ENCODE data around the gene TULP1.

TULP1 gene

DNA sequence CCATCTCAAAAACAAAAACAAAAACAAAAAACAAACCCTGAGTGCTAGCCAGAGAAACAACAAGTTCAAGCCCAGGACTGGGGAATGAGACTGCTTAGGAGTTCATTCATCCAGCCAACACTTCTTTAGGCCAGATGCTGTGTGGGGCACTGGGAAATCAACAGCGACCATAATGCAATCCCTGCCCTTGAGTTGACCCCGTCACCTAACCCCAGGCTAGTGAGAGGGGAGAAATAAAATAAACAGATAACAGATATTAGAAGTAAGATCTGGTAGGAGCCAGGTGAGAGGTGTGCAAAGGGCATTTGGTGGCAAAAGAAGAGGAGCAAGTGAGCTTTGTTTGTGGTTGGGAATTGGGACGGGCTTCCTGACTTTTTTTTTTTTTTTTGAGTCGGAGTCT lies 49.4 kb downstream of the TULP1 start:
- DNase-seq (ENCODE audit: low read depth, low spot score): no peak
- H3K4me3 ChIP-seq: no peak overlapping the region
- peaks cover 60% of the 10 kb centered on the region for H3K36me3 ChIP-seq (ENCODE audit: insufficient read depth, low read length)
- H3K9ac ChIP-seq (ENCODE audit: insufficient read length): no peak overlapping the region
- no peak overlapping the region for H3K27ac ChIP-seq
- TF ChIP-seq FOXP2 (optimal IDR thresholded peaks at IDR 0.05; ENCODE audit: control extremely low read depth, extremely low read length, insufficient read depth) (no peak), POLR2AphosphoS5 (IDR thresholded peaks at IDR 0.05; ENCODE audit: borderline replicate concordance, low read depth, low read length) (no peak), EZH2 (IDR thresholded peaks at IDR 0.05) (no peak)
- H3K9me3 ChIP-seq (ENCODE audit: low read depth, low read length): no peaks in the 10 kb centered on the region

DNA sequence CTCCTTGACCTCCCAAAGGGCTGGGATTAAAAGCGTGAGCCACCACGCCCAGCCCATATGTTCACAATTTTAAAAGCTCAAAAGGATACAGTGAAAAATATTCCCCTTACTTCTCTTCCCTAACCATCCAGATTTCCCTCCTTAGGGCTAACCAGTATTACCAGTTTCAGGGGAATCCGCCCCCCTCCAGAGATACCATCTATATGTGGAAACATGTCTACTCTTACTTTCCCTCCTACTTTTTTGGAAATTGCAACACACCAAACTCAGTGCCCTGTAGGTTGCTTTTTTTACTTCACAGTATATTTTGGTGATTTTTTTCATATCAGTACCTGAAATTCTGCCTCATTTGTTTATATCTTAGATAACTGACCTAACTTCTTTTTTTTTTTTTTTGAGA lies 51.4 kb downstream of the TULP1 start:
- no peak for DNase-seq (ENCODE audit: low read depth, low spot score)
- H3K4me3 ChIP-seq: no peak overlapping the region
- no peak overlapping the region for H3K27ac ChIP-seq
- no peak for TF ChIP-seq EZH2 (IDR thresholded peaks at IDR 0.05)
- no peak for TF ChIP-seq POLR2AphosphoS5 (IDR thresholded peaks at IDR 0.05; ENCODE audit: borderline replicate concordance, low read depth, low read length)
- no peak for TF ChIP-seq FOXP2 (optimal IDR thresholded peaks at IDR 0.05; ENCODE audit: control extremely low read depth, extremely low read length, insufficient read depth)
- H3K9ac ChIP-seq (ENCODE audit: insufficient read length): no peak overlapping the region
- no peaks in the 10 kb centered on the region for H3K9me3 ChIP-seq (ENCODE audit: low read depth, low read length)
- H3K36me3 ChIP-seq (ENCODE audit: insufficient read depth, low read length): peaks cover 70% of the 10 kb centered on the region

DNA sequence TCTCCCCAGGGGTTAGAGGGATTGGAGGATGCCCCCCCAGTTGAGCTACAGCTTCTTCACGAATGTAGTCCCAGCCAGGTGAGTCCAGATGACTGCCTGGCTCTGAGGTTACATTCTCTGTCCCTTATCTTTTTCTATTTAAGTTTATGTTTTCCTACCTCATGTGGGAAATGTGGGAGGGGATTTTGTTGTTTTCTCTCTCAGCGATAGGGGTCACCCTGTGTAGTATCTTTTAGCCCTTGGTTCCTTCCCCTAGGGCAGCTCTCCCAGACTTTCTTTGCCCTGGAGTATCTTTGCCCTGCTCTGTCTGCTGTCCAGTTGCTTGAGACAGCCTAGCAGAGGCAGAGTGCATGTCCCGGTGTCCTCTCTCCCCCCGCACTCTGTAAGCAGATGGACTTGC lies 54.8 kb downstream of the TULP1 start:
- TF ChIP-seq POLR2AphosphoS5 (IDR thresholded peaks at IDR 0.05; ENCODE audit: borderline replicate concordance, low read depth, low read length) (no peak), FOXP2 (optimal IDR thresholded peaks at IDR 0.05; ENCODE audit: control extremely low read depth, extremely low read length, insufficient read depth) (no peak), EZH2 (IDR thresholded peaks at IDR 0.05) (no peak)
- H3K27ac ChIP-seq: no peak overlapping the region
- H3K4me3 ChIP-seq: no peak overlapping the region
- H3K9ac ChIP-seq (ENCODE audit: insufficient read length): no peak overlapping the region
- H3K36me3 ChIP-seq (ENCODE audit: insufficient read depth, low read length): peaks cover 66% of the 10 kb centered on the region
- no peaks in the 10 kb centered on the region for H3K9me3 ChIP-seq (ENCODE audit: low read depth, low read length)
- DNase-seq (ENCODE audit: low read depth, low spot score): no peak

DNA sequence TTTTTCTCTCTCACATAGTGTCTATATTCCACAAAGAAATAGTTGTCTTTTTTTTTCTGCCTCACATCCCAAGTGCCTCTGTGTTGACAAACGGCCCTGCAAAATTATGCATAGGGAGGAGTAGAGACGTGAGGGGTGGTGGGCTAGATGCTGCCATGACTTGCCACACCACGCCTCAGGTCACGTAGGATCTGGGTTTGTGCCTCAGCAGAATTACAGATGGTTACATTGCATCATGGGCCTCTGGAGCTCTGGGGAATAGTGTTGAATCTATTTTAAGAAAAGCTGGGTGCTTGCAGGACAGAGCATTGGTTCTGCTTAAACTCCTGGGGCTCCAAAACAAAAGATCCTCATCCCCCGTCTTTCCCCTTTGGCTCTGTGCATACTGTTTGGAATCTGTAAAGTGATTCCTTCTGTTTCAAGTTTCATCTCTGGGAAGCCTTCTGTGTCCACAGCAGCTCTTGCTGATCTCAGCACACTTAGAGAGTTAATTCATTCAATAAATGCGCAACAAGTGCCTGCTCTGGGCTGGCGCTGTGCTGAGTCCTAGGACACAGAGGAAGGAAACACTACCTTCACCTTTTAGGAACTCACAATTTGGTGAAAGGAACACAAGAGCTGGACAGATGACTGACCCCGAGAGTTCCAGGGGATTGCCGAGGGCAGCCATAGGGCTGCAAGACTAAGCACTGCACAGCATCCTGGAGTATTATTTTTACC lies 58.1 kb downstream of the TULP1 start:
- peak overlapping the region; percentile 95 for H3K27ac ChIP-seq
- H3K9me3 ChIP-seq (ENCODE audit: low read depth, low read length): no peaks in the 10 kb centered on the region
- peak overlapping the region; percentile 81 for H3K9ac ChIP-seq (ENCODE audit: insufficient read length)
- no peak for TF ChIP-seq FOXP2 (optimal IDR thresholded peaks at IDR 0.05; ENCODE audit: control extremely low read depth, extremely low read length, insufficient read depth)
- no peak for TF ChIP-seq EZH2 (IDR thresholded peaks at IDR 0.05)
- TF ChIP-seq POLR2AphosphoS5 (IDR thresholded peaks at IDR 0.05; ENCODE audit: borderline replicate concordance, low read depth, low read length): peak; percentile 54; the same call in 1 of the 2 replicates
- peak; percentile 63 for DNase-seq (ENCODE audit: low read depth, low spot score)
- H3K36me3 ChIP-seq (ENCODE audit: insufficient read depth, low read length): peaks cover 40% of the 10 kb centered on the region
- peak overlapping the region; percentile 84 for H3K4me3 ChIP-seq

DNA sequence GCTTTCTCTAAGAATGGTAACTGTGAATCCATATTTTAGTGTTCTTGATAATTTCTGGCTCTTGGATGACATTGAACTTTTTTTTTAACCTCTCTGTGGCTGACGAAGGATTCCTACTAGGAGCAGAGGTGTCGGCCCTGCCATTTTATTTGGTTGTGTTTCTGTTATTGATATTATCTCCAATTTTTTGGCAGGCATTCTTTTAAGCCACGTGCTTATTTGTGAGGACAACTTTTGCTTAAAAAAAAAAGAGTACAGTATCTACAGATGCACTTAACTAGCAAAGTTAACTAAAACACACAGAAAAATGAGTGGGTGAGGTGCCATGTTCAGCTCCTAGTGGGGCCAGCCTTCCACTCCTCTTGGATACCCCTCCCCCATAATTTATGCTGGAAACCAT lies 59.5 kb downstream of the TULP1 start:
- H3K36me3 ChIP-seq (ENCODE audit: insufficient read depth, low read length): peaks cover 30% of the 10 kb centered on the region
- TF ChIP-seq POLR2AphosphoS5 (IDR thresholded peaks at IDR 0.05; ENCODE audit: borderline replicate concordance, low read depth, low read length) (no peak; the same call in 1 of the 2 replicates), FOXP2 (optimal IDR thresholded peaks at IDR 0.05; ENCODE audit: control extremely low read depth, extremely low read length, insufficient read depth) (no peak), EZH2 (IDR thresholded peaks at IDR 0.05) (no peak)
- H3K27ac ChIP-seq: peak overlapping the region; percentile 95
- peak overlapping the region; percentile 81 for H3K9ac ChIP-seq (ENCODE audit: insufficient read length)
- no peak for DNase-seq (ENCODE audit: low read depth, low spot score)
- H3K9me3 ChIP-seq (ENCODE audit: low read depth, low read length): no peaks in the 10 kb centered on the region
- H3K4me3 ChIP-seq: peak overlapping the region; percentile 84

DNA sequence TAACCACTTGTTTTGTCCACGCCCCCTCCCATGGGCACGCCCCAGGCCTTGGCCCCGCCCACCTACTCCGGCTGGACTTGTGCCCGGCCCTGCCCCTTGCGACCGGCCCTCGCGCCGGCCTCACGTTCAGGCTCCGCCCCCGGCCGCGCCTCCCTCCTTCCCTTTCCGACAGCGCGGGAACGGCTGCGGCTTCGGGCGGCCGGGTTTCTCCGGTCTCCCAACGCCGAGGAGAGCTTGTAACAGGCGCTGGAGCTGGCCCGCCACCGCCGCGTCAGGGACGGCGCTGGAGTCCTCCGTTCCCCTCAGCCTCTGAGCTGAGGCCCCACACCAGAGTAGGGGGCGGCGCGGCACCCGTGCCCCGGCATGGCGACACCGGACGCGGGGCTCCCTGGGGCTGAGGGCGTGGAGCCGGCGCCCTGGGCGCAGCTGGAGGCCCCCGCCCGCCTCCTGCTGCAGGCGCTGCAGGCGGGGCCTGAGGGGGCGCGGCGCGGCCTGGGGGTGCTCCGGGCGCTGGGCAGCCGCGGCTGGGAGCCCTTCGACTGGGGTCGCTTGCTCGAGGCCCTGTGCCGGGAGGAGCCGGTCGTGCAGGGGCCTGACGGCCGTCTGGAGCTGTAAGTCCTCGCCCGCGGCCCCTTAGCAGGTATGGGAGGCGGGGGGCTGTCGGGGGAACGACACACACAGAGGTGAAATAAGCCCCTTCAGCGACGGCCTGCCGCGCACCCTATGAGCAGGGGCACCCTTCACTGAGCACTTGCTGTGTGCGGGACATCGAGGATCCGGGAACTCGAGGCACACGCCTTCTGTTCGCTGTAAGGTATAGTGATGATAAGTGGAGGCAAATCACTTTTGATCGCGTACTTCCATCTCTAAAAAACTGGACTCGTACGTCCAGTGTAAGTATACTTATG lies 60.3 kb downstream of the TULP1 start, which contains the start of gene FANCE:
TSS of gene FANCE (plus strand) at position 156 of the 908 bp plus-strand sequence. CDS start at position 364, 208 bp downstream.
- Histone ChIP-seq H3K9me3 (ENCODE audit: low read depth, low read length) (no peaks in the 10 kb centered on the region), H3K4me3 (peak within 1 kb of the TSS; percentile 84), H3K27ac (peak within 1 kb of the TSS; percentile 95), H3K9ac (ENCODE audit: insufficient read length) (peak within 1 kb of the TSS; percentile 81), H3K36me3 (ENCODE audit: insufficient read depth, low read length) (peaks cover 22% of the 10 kb centered on the region)
- TF ChIP-seq POLR2AphosphoS5 (IDR thresholded peaks at IDR 0.05; ENCODE audit: borderline replicate concordance, low read depth, low read length) (peak; percentile 84), EZH2 (IDR thresholded peaks at IDR 0.05) (no peak)
- no peak for DNase-seq (ENCODE audit: low read depth, low spot score)

DNA sequence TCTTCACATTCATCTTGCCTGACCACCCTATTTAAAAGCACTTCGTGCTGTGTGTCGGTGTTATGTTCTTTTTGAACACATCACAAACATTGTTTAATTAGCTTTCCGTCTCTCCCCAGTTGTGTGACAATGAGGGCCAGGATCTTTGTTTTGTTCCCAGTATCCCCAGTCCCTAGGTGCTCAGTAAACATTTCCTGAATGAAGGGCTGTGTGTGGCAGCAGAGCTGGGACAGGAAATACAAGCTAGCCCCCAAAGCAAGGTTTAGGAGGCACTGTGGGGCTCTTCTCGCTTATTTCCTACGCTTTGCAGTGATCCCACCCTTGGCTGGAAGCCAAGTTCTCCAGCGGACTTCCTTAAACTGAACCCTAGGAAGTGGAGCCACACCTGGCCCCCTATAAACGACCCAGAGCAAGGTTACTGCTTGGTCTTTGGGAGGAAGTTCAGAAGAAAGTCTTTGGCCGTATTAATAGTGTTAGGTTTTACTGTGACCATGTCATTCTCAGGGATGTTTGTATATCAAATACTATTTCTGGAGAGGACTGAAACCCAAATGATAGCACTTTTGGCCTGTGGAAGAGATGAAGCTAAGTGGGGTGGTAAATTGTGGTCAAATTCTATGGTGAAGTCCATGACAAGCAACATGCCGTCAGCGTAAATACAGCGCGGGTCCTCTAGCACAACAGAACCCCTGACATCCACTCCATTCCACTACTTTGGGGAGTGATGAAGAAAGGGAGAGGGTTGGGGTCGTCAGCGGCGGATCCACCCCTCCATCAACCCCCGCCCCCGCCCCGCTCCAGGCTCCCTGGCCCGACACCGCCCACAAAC lies 61.1 kb downstream of the TULP1 start:
- TF ChIP-seq EZH2 (IDR thresholded peaks at IDR 0.05) (no peak), FOXP2 (optimal IDR thresholded peaks at IDR 0.05; ENCODE audit: control extremely low read depth, extremely low read length, insufficient read depth) (no peak), POLR2AphosphoS5 (IDR thresholded peaks at IDR 0.05; ENCODE audit: borderline replicate concordance, low read depth, low read length) (no peak)
- Histone ChIP-seq H3K36me3 (ENCODE audit: insufficient read depth, low read length) (peaks cover 14% of the 10 kb centered on the region), H3K9me3 (ENCODE audit: low read depth, low read length) (no peaks in the 10 kb centered on the region), H3K4me3 (peak overlapping the region; percentile 84), H3K9ac (ENCODE audit: insufficient read length) (no peak overlapping the region), H3K27ac (no peak overlapping the region)
- DNase-seq (ENCODE audit: low read depth, low spot score): no peak

Data from SK-N-MC (cell line).